ENCODE measurements around the gene SAP30. TPM values are rescaled to one million over a fixed set of nuclear protein-coding genes. Genes with fewer than 3 reads are reported as not detected.

Gene SAP30
- total RNA-seq, 2 experiments from 2014 or later, result 15.2 to 22.0 TPM

- H3K36me3 Mint-ChIP-seq (ENCODE audit: low read depth), result peaks cover 3% of the 10 kb centered on the region
- ChIA-PET POLR2A (no interaction called here), CTCF (interaction anchor here (0.9 to 1.0 kb wide), 2 partner anchors 16 to 34 kb away, joined by 3 read pairs; no protein-coding TSS in a partner anchor)
- H3K9me3 Mint-ChIP-seq, result no peaks in the 10 kb centered on the region
- peaks cover 13% of the 10 kb centered on the region for H3K27me3 Mint-ChIP-seq
- no peak overlapping the region for H3K4me3 Mint-ChIP-seq
- peaks cover 9% of the 10 kb centered on the region for H3K4me1 Mint-ChIP-seq
- no peak overlapping the region for H3K27ac Mint-ChIP-seq
- no peak for DNase-seq
These were observed 26.8 kb upstream of the SAP30 start for GRCh38 chr4:173343832-173344397.

- CTCF ChIA-PET, result interaction anchor here (0.7 to 1.3 kb wide), 4 partner anchors 11 to 64 kb away, joined by 3 to 4 read pairs (median 3); partner anchors contain the start of gene HMGB2
- peaks cover 5% of the 10 kb centered on the region for H3K4me1 Mint-ChIP-seq
- no peak for DNase-seq
- peaks cover 15% of the 10 kb centered on the region for H3K27me3 Mint-ChIP-seq
- H3K4me3 Mint-ChIP-seq, result no peak overlapping the region
- POLR2A ChIA-PET, result no interaction called here
- peaks cover 3% of the 10 kb centered on the region for H3K9me3 Mint-ChIP-seq
- no peak overlapping the region for H3K27ac Mint-ChIP-seq
- H3K36me3 Mint-ChIP-seq (ENCODE audit: low read depth), result peaks cover 6% of the 10 kb centered on the region
These were observed 25.1 kb upstream of the SAP30 start for GRCh38 chr4:173345648-173346047.

GRCh38 chr4:173346074-173346473 is 24.7 kb upstream of the SAP30 start:
- peaks cover 4% of the 10 kb centered on the region for H3K9me3 Mint-ChIP-seq
- H3K36me3 Mint-ChIP-seq (ENCODE audit: low read depth), result peaks cover 8% of the 10 kb centered on the region
- POLR2A ChIA-PET, result no interaction called here
- H3K4me3 Mint-ChIP-seq, result no peak overlapping the region
- H3K27me3 Mint-ChIP-seq, result peaks cover 11% of the 10 kb centered on the region
- H3K4me1 Mint-ChIP-seq, result peaks cover 5% of the 10 kb centered on the region
- H3K27ac Mint-ChIP-seq, result no peak overlapping the region
- DNase-seq, result no peak
- CTCF ChIA-PET, result interaction anchor here (1.0 to 1.3 kb wide), 3 partner anchors 12 to 64 kb away, joined by 3 to 4 read pairs (median 3); partner anchors contain the start of gene HMGB2

GRCh38 chr4:173347467-173347866 is 23.3 kb upstream of the SAP30 start:
- peaks cover 11% of the 10 kb centered on the region for H3K27me3 Mint-ChIP-seq
- ChIA-PET CTCF (interaction anchor here (0.9 kb wide), 1 partner anchor 27 kb away, joined by 3 read pairs; no protein-coding TSS in a partner anchor), POLR2A (no interaction called here)
- H3K27ac Mint-ChIP-seq, result no peak overlapping the region
- peaks cover 5% of the 10 kb centered on the region for H3K4me1 Mint-ChIP-seq
- no peak overlapping the region for H3K4me3 Mint-ChIP-seq
- no peak for DNase-seq
- H3K36me3 Mint-ChIP-seq (ENCODE audit: low read depth), result peaks cover 8% of the 10 kb centered on the region
- H3K9me3 Mint-ChIP-seq, result peaks cover 4% of the 10 kb centered on the region

- no peak overlapping the region for H3K4me3 Mint-ChIP-seq
- CTCF ChIA-PET, result interaction anchor here (0.7 to 2.7 kb wide), 2 partner anchors 10 to 12 kb away, joined by 3 to 10 read pairs; partner anchors contain the start of gene SAP30
These were observed 12.8 kb upstream of the SAP30 start for GRCh38 chr4:173357939-173358338.

GRCh38 chr4:173360587-173361221 is 10.1 kb upstream of the SAP30 start:
- H3K4me3 Mint-ChIP-seq, result no peak overlapping the region
- CTCF ChIA-PET, result no interaction called here

More at GRCh38 chr4:173357939-173358338, 12.8 kb upstream of the SAP30 start:
- H3K9me3 Mint-ChIP-seq, result peaks cover 4% of the 10 kb centered on the region
- H3K27me3 Mint-ChIP-seq, result peaks cover 3% of the 10 kb centered on the region
- H3K4me1 Mint-ChIP-seq, result peaks cover 4% of the 10 kb centered on the region
- no peak overlapping the region for H3K27ac Mint-ChIP-seq
- DNase-seq, result no peak
- H3K36me3 Mint-ChIP-seq (ENCODE audit: low read depth), result no peaks in the 10 kb centered on the region
- POLR2A ChIA-PET, result no interaction called here

GRCh38 chr4:173362666-173363065 is 8.1 kb upstream of the SAP30 start:
- ChIA-PET POLR2A (interaction anchor here (0.7 kb wide), 1 partner anchor 56 kb away, joined by 4 read pairs; no protein-coding TSS in a partner anchor), CTCF (no interaction called here)
- Mint-ChIP-seq H3K4me1 (peaks cover 30% of the 10 kb centered on the region), H3K27ac (no peak overlapping the region), H3K36me3 (ENCODE audit: low read depth) (peaks cover 7% of the 10 kb centered on the region), H3K4me3 (no peak overlapping the region), H3K9me3 (peaks cover 6% of the 10 kb centered on the region), H3K27me3 (no peaks in the 10 kb centered on the region)
- DNase-seq, result no peak

More at GRCh38 chr4:173360587-173361221, 10.1 kb upstream of the SAP30 start:
- H3K27ac Mint-ChIP-seq, result peak overlapping the region; percentile 5
- H3K9me3 Mint-ChIP-seq, result peaks cover 4% of the 10 kb centered on the region
- DNase-seq, result no peak
- H3K27me3 Mint-ChIP-seq, result no peaks in the 10 kb centered on the region
- peaks cover 5% of the 10 kb centered on the region for H3K36me3 Mint-ChIP-seq (ENCODE audit: low read depth)
- peaks cover 13% of the 10 kb centered on the region for H3K4me1 Mint-ChIP-seq
- POLR2A ChIA-PET, result no interaction called here

GRCh38 chr4:173365359-173365996 is 5.3 kb upstream of the SAP30 start:
- ChIA-PET POLR2A (no interaction called here), CTCF (interaction anchor here (0.7 to 2.2 kb wide), 3 partner anchors 10 to 41 kb away, joined by 3 to 5 read pairs (median 3); no protein-coding TSS in a partner anchor)
- peak; percentile 39 for DNase-seq
- H3K4me3 Mint-ChIP-seq, result no peak overlapping the region
- H3K36me3 Mint-ChIP-seq (ENCODE audit: low read depth), result peaks cover 10% of the 10 kb centered on the region
- no peaks in the 10 kb centered on the region for H3K27me3 Mint-ChIP-seq
- peak overlapping the region; percentile 55 for H3K27ac Mint-ChIP-seq
- peaks cover 2% of the 10 kb centered on the region for H3K9me3 Mint-ChIP-seq
- H3K4me1 Mint-ChIP-seq, result peaks cover 37% of the 10 kb centered on the region

GRCh38 chr4:173367285-173367684 is 3.5 kb upstream of the SAP30 start:
- peaks cover 10% of the 10 kb centered on the region for H3K36me3 Mint-ChIP-seq (ENCODE audit: low read depth)
- no peaks in the 10 kb centered on the region for H3K27me3 Mint-ChIP-seq
- peak overlapping the region; percentile 83 for H3K27ac Mint-ChIP-seq
- ChIA-PET POLR2A (interaction anchor here (1.7 kb wide), 1 partner anchor 34 kb away, joined by 16 read pairs; the partner anchor contains the start of gene HMGB2), CTCF (interaction anchor here (0.8 to 1.1 kb wide), 6 partner anchors 9 to 37 kb away, joined by 3 to 4 read pairs (median 3); partner anchors contain the start of gene HMGB2)
- peak overlapping the region; percentile 59 for H3K4me3 Mint-ChIP-seq
- DNase-seq, result no peak
- peaks cover 37% of the 10 kb centered on the region for H3K4me1 Mint-ChIP-seq
- H3K9me3 Mint-ChIP-seq, result peaks cover 2% of the 10 kb centered on the region

- peak overlapping the region; percentile 52 for H3K27ac Mint-ChIP-seq
- no peak for DNase-seq
These were observed 2.8 kb upstream of the SAP30 start for GRCh38 chr4:173367946-173368345.

GRCh38 chr4:173370130-173370476 is 651 bp upstream of the SAP30 start:
- CTCF ChIA-PET, result interaction anchor here (0.5 to 2.4 kb wide), 9 partner anchors 8 to 222 kb away, joined by 3 to 10 read pairs (median 4); partner anchors contain the start of gene HMGB2
- H3K27ac Mint-ChIP-seq, result peak overlapping the region; percentile 99
- DNase-seq, result peak; percentile 67
- peaks cover 22% of the 10 kb centered on the region for H3K36me3 Mint-ChIP-seq (ENCODE audit: low read depth)
- peaks cover 2% of the 10 kb centered on the region for H3K9me3 Mint-ChIP-seq
- H3K4me1 Mint-ChIP-seq, result peaks cover 47% of the 10 kb centered on the region
- peak overlapping the region; percentile 98 for H3K4me3 Mint-ChIP-seq
- POLR2A ChIA-PET, result interaction anchor here (1.4 to 4.6 kb wide), 2 partner anchors 36 to 38 kb away, joined by 6 to 59 read pairs; partner anchors contain the start of gene HMGB2
- H3K27me3 Mint-ChIP-seq, result no peaks in the 10 kb centered on the region

More at GRCh38 chr4:173367946-173368345, 2.8 kb upstream of the SAP30 start:
- Mint-ChIP-seq H3K9me3 (peaks cover 2% of the 10 kb centered on the region), H3K27me3 (no peaks in the 10 kb centered on the region), H3K36me3 (ENCODE audit: low read depth) (peaks cover 14% of the 10 kb centered on the region), H3K4me1 (peaks cover 40% of the 10 kb centered on the region), H3K4me3 (peak overlapping the region; percentile 98)
- ChIA-PET CTCF (interaction anchor here (0.8 to 2.1 kb wide), 6 partner anchors 10 to 38 kb away, joined by 3 to 8 read pairs (median 3); partner anchors contain the start of gene HMGB2), POLR2A (interaction anchor here (1.7 kb wide), 1 partner anchor 34 kb away, joined by 16 read pairs; the partner anchor contains the start of gene HMGB2)
